GM21529 (cell line): Measurements from ENCODE around the gene PPP1R1C.
"Not testable (repeated sequence)": the region's sequence is repeated elsewhere in the genome, so short reads cannot be mapped to it uniquely, and the experiment has no call there.

Source experiments
- ATAC-seq: cut with Tn5 transposase; IDR thresholded peaks from one replicate; pipeline ENCODE4 v1.9.1; 2021; ENCODE audit not compliant: unreplicated experiment

The PPP1R1C gene

DNA sequence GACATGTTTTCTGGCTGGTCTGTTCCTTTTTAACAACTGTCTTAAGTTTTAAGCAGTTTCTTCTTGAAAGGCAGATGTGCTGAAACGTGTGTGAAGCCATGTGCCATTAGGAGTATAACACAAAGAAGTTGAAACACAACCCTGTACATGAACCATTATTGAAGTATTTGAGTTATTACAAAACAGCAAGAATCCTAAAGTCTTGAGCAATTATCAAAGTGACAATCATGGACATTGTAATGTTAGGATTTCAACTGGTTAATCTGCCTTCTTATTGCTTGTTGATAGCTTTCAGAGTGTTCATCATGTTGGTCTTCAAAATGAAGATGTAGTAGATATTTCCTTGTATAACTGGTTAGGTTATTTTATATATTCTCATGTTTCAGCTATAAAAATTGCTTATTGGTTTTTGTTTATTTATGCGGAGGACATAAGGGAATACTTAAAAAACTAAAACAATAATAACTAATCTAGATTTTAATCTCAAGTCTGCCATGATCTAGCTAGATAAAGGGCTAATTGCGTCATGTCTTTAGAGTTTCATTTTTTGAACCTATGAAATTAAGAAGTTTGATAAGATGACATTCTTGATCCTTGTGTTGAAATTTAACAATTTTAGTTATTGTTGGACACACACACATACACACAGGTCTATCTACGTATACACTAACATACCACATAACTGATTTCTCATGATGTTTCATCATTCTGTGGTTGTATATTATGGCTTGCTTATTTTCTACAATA, 21.1 kb downstream of the PPP1R1C start:
- no peak for ATAC-seq

DNA sequence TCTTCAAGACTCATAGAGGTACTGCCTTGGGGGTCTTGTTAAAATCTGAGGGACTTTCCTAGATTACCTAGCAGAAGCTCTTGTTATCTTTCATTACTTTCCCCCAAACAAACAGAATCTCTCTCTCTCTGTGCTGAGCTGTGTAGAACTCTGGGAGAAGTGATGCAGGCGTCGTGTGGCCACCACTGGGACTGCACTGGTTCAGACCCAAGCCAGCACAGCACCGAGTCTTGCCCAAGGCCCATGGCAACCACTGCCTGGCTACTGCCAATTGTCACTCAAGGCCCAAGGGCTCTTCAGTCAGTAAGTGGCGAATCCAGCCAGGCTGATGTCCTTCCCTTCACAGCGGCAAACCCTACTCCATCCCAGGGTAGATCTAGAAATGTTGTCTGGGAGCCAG, 28.6 kb downstream of the PPP1R1C start:
- ATAC-seq = no peak

DNA sequence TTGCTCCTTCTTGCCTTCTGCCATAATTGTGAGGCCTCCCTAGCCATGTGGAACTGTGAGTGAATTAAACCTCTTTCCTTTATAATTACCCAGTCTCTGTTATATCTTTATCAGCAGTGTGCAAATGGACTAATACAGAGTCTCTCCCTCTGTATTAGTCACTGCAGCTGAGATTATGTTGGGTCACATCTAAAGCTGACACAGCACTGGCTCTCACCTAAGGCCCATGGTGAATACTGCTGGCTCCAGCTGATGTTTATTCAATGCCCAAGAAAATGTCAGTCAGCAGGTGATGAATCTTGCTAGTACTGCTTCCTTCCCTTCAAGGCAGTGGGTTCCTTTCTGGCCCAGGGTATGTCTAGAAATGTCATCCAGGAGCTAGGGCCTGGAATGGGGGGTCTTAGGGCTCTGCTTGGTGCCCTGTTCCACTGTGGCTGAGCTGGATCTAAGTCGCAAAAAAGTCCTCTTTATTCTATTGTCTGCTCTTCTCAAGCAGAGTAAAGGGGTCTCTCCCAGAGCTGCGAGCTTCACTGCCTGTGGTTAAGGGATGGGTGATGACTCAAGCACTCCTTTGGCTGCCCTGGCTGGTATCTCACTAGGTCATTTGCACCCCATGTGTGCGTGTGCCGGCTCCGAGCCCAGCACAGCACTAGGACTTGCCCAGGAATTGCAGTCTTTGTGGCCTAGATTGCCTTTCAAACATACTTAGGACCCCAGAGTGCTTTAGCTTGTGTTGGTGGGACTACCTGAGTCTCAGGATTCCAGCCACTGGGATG, 29.9 kb downstream of the PPP1R1C start:
- no peak for ATAC-seq

GRCh38 chr2:182018218-182018617, 32.6 kb downstream of the PPP1R1C start:
- no peak for ATAC-seq

DNA sequence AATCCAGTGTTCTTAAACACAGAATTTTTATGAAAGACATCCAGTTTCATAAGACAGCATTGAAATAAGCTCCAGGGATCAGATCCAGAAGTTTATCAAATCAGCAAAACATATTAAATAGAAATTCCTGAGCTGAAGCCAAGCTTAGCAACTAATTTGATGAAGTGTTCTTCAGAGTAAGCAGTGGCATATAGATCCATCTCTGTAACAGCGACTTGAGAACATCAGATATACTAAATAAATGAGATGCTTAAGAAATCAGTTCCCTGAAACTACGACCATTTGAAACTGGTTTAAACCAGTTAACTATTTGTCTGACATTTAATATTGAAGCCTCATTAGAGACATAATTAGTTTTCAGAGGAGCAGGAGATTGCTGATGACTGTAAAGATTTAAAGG, 34.1 kb downstream of the PPP1R1C start:
- no peak for ATAC-seq

GRCh38 chr2:182020286-182021070, 34.8 kb downstream of the PPP1R1C start:
- ATAC-seq = peak; percentile 59

DNA sequence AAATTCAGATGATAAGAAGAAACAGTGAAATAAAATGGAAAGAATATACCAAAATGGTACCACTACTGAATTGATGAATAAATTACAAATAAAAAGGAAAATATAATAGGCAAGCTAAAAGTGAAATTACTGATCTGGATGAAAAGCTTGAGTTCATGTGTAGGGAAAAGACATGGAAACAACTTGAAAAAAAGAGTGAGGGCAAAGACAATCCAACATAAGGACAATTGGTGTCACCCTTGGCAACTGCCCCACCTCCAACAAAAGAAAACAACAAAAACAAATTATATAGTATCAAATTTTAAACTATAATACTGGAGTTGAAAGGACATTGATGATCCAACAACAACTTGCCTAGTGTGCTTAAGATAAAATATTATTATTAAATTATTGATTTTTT, 37.6 kb downstream of the PPP1R1C start:
- no peak for ATAC-seq

DNA sequence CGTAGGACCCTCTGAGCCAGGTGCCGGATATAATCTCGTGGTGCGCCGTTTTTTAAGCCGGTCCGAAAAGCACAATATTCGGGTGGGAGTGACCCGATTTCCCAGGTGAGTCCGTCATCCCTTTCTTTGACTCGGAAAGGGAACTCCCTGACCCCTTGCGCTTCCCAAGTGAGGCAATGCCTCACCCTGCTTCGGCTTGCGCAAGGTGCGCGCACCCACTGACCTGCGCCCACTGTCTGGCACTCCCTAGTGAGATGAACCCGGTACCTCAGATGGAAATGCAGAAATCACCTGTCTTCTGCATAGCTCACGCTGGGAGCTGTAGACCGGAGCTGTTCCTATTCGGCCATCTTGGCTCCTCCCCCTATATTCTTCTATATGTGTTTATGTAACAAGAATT, 45.2 kb downstream of the PPP1R1C start:
- ATAC-seq = not testable (repeated sequence)

GRCh38 chr2:182031956-182032355, 46.3 kb downstream of the PPP1R1C start:
- no peak for ATAC-seq

- no peak for ATAC-seq
Observed at GRCh38 chr2:182033449-182033848, 47.8 kb downstream of the PPP1R1C start.

GRCh38 chr2:182038576-182038975, 52.9 kb downstream of the PPP1R1C start:
- no peak for ATAC-seq

GRCh38 chr2:182043021-182043420, 57.4 kb downstream of the PPP1R1C start:
- ATAC-seq = no peak

GRCh38 chr2:182043861-182044260, 58.2 kb downstream of the PPP1R1C start:
- ATAC-seq = no peak

DNA sequence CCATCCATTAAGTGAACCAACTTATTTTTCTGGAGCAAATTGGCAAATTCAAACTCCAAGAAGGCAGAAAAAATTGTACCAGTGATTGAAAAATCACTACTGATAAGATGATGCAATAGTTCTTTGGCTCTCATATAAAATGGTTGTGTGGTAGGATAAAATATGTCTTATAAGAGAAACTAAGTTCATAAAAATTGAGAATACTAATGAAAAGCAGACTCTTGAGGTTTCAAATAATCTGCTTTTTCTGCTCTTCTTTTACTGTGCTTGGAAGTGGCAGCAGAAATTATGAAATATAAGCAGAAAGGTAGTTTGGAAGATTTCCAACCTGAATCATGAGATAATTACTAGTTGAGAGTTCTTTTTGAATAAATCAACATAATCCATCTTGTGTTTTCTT, 61.9 kb downstream of the PPP1R1C start:
- no peak for ATAC-seq

DNA sequence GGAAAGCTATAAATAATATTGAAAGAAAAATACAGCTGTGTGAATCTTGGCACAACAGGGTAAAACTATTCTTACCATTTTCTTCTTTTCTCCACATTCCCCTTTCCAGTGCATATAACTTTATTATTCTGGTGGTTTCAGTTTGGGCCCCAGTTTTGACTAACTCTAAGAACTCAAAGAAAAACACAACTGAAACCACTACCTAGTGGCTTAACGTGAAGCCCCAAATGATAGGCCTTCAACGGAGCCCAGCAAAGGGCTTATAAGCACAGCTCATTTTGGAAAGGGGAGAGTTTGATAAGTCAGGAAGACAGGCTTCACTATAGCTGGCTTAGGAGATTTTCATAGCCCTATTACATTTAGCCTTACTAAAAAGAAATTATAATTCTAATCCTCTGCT, 62.4 kb downstream of the PPP1R1C start:
- ATAC-seq = peak; percentile 83

- ATAC-seq = no peak
Observed at GRCh38 chr2:182048621-182049020, 63.0 kb downstream of the PPP1R1C start.

- no peak for ATAC-seq
Observed at GRCh38 chr2:182049372-182050148, 63.9 kb downstream of the PPP1R1C start.

- ATAC-seq = no peak
Observed at GRCh38 chr2:182050333-182051135, 64.9 kb downstream of the PPP1R1C start.

- ATAC-seq = no peak
Observed at GRCh38 chr2:182055993-182056392, 70.3 kb downstream of the PPP1R1C start.

DNA sequence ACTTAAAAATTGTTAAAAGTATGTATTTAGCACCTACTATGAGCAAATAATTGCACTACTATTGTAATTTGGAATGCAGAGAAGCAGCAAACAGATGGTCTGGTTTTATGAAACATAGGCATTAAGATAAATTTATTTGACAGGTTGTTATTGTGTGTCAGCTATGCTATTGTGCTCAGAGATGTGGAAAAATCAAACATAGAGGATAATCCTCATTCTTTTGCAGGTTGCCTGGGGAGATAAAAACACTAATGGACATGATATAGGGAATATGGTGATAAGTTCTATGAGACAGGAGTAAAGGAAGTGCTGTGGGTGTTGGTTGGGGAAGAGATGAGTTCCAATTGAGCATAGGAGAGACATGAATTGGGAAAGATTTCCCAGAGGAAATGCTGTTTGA, 71.3 kb downstream of the PPP1R1C start:
- ATAC-seq = no peak
